ENCODE measurements around the gene GPANK1.

GPANK1 gene

DNA sequence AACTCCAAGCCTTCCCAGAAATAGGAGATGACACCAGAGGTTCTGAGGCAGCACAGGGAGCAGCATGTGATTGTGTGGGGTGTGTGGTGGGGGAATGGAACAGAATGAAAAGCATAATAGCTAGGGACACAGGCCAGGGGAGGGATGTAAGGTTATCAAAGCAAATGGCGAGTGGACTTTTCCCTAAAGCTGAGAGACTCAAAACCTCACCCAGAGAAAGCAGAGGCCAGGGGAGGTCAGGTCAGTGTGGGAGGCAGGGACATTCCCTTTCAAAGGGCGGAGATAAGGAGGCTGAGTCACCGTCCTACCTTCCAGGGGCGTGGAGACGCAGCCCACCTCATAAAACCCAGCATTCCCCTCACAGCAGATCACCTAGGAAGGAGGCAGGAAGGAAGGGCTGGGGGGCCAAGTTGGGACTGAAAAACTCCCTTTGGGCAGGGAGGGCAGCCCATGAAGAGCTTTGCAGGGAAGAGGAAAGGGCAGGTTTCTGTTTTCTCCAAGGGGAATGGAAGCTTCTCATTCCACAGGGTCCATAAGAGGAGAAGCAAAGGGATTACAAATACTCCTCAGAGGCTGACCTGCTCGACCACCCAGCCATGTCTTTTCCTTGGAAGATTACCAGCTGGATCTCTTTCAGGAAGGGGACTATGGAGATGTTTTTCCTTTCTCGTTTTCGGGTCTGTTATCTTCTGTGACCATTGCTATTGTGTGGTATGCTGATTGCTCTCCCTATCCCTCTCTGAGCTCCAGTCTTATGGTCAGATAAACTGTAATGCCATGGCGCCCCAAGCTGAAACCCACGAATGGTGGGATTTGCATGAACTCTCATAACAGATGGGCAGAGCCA lies 25.7 kb upstream of the GPANK1 start:
- DNase-seq, result no peak

DNA sequence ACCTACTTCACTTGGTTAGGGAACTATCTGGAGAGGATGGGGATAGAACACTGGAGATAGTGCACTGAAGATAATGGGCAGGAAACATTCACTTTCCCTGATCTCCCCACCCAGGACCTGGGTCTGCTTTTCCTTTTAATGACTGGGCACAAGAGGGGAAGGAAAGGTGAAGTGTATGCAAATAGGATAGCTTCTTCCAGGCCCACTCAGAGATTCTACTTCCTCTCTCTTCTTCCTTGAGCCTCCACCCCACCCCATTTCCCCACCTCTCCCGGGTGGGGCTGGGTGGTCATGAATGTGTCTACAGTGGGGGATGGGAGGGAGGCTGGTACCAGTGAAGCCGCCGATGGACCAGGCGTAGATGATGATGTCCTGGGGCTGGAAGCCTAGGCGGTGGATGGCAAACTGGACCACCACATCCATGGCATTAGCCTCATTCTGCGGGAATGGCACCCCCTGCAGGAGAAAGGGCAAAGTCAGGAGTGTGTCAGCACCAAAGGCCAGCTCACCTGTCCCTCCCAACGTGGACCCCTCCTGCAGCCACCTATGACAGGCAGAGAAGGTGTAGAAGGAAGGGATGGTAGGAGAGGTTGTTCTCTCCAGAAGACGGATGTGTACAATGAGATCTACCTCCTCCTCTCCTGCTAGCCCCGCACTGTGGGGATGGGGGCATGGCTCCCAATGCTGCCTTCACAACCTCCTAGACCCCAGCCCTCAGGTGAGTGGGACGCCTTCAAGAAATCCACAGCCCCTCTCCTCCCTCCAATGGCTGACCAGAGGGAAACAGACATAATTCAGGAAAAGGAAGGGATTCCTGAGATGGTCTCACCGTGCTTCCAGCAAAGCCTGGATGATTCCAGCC lies 24.7 kb upstream of the GPANK1 start:
- DNase-seq, result no peak

DNA sequence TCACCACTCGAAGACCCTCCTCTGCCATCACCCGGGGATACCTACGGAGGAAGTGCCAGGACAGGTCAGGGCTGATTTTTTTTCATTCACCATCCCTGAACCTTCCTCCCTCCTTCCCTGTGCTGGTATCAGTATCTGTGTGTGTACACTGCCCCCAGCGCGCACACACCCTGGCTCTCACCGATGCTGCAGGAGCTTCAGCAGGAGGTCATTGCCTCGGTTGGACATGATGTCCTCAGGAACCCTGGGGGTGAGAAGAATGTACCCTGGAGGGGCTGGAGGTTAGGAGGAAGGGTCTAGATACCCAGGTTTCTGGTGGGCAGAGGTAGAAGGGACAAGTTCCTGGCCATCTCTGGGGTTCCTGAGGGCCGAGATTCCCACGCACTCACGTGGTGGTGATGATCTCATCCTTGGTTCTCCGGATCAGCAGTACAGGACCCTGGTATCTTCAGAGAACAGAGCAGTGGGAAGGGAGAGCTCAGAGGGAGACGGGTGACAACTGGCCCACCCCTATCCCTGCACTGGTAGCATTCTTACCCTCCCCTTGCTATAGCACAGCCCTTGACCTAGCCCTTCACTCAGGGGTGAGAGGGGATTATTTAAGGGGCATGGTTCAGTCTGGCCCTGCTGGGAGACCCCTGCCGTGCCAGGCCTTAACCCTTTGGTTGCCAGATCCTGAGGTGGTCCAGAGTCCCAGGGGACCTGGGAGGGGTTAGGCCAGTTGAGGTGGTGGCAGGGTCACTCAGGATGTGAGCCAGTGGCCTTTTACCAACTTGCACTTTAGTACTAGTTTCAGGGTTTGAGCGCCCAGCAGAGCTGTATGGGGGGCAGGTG lies 23.3 kb upstream of the GPANK1 start:
- no peak for DNase-seq

DNA sequence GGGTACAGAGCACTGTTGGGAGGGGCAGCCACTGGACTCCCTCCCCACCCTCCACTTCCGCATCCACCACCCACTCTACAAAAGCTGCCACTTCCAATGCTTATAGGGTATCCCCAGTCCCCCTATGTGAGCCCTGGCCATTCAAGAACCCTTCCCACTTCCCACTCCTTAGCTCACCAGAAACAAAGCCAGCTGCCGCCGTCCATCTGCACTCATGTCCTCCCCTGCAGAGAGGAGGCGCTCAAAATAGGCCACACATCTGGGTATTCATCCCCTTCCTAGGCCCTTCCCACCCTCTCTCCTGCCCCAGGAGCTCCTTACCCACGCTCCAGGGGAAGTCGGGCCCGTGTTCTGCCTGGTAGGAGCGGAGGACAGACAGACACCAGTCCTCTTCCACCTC lies 22.5 kb upstream of the GPANK1 start:
- DNase-seq, result no peak

DNA sequence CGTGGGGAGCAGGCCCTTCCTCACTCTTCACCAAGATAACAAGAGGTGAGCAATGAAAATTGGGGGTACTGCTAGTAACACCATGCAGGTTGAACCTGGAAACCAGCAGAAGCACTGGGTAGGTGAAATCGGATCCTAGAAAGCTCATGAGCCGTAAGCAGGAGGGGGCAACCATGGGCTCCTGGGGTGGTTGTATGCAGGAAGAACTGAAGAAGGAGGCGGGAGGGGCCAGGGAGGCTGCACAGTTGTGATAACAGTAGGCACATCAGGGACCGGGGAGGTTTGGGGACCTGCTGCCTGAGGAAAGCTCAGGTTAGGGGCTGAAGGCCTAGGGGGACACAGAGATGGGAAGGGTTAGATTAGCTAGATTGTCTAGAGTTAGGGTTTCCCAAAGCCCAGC lies 21.7 kb upstream of the GPANK1 start:
- DNase-seq, result no peak

DNA sequence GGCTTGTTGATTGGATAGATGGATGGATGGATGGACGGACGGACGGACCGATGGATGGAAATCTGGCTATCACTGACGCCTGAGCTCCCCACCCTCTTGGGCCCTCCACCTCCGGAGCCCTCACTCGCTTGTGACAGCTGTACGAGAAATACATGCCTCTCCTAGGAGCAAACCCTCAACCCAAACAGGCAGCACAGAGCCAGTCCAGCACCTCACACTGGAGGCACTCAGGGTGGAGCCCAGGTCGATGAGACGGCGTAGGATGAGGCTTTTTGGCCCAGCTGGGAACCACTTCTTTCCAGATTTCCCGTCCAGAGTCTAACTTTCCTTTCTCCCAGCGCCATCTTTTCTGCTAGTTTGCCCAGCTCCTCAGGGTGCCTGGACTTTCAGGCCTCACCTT lies 18.8 kb upstream of the GPANK1 start:
- DNase-seq, result no peak

DNA sequence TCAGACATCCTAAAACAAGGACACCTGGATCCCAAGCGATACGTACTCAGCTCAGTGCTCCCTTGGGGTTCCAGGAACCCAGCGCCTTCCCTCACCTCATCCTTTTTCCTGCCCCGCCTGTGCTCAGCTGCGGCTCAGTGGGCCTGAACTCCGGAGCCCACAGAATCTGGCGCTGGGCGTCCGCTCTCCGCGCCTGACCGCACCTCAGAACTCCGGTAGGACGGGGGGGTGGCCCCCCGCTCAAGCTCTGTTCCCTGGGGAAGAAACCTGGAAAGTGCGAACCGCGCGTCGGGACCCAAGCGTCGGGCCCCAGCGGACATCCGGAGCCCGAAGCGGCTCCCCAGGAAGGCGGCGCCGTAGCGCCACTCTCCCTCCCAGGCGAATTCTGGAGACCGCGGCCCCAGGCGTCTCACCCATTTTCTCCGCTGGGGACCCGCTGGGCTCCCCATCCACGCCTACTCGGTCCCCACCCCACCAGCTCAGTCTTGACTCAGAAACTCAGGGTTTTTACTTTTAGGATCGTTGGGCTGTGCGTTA lies 16.4 kb upstream of the GPANK1 start:
- DNase-seq, result peak; percentile 30

DNA sequence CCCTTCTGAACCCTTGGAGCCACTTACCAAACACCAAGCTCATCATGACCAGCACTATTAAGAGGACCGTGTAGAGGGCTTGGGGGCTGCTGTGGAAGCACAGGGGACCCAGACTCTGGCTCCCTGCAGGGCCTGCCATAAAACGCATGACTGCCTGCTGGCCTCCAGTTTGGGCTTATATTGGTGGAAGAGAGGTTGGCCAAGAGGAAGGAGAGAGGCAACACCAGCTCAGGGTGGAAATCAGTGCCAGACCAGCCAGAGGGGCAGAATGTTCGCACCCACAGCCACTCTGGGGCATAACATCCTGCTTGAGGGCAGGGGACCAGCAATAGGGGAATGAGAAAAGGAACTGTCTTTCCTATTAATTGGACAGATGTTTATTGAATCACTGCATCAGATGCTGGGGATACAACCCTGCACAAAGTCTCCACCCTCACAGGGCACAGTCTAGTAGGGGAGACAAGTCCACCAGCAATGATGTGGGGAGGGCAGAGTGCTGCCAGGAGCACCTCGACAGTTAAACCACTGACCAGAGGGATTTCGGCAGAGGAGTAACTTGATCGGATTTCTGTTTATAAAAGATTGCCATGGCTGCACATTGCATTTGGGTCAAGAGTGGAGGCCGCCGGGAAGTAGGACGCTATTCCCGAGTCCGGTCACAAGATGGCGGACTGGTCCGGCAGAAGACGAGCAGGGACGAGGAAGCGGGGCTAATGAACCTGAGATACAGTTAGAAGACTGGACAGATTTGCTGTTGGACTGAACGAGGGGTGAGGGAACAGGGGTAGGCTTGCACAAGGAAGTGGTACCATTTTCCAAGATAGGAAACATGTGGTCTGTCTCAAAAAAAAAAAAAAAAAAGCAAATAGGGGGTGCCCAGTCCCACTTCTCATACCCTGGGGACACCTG lies 15.7 kb upstream of the GPANK1 start, which contains the start of gene LY6G5C:
TSS of gene LY6G5C (minus strand) at position 842 of the 909 bp plus-strand sequence. CDS start at position 148, 694 bp downstream.
- peak; percentile 78 for DNase-seq

DNA sequence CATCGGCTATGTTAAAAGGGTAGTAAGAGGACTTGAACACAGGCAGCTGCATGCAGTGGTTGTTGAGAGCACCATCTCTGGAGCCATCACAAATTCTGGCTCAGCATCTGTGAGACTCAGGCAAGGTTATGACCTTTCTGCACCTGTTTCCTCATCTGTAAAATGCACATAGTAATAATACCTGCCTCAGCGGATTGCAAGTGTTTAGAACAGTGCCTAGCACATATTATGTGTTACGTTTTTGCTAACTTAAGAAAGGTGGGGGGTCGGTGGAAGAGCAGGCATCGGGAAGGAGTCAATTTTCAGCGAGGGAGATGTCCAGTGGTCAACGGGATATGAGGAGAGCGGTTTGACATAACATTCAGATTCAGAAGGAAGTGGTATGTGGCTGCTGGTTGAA lies 13.2 kb upstream of the GPANK1 start:
- DNase-seq, result no peak

DNA sequence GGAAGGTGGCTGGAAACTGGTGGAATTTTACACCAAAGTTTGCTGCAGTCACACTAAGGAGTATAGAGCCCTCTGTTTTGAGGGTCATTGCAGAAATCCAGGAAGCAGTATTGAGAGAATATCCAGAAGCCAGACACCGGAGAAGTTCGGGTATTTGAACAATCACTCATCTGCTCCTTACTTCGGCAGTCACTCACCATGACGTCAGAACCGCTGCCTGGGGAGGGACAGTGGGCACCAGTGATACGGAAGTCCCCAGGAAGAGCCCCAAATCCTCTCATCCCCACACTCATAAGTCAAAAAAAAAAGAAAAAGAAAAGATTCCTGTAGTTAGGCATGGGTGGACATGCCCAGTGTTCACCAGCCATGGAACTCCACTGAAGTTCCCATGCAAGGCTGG lies 12.1 kb upstream of the GPANK1 start:
- DNase-seq, result no peak

DNA sequence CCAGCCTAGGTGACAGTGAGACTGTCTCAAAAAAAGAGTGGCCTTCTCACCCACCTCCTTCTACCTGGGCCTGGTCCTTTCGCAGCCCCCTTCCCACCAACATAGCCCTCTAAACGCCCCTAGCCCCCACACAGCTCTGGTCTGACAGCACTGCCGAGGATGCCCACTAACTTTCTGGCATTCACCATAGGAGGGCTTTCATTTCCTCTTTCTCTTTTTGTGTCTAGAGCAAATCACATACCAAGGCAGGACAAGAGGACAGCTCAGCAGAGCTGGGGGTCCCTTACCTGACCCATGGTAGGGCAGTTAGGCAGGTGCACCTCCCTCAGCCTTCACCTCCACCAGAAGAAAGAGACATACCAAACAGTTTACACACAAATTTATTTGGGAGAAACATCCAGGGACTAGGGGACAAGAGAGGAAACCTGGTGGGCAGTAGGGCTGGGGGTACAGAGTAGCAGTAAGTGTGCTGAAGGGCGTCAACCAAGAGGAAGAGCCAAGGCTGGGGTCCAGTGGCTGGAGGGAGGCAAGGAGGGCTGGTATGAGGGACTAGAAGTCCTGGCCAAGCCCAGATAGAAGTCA lies 11.6 kb upstream of the GPANK1 start:
- no peak for DNase-seq

DNA sequence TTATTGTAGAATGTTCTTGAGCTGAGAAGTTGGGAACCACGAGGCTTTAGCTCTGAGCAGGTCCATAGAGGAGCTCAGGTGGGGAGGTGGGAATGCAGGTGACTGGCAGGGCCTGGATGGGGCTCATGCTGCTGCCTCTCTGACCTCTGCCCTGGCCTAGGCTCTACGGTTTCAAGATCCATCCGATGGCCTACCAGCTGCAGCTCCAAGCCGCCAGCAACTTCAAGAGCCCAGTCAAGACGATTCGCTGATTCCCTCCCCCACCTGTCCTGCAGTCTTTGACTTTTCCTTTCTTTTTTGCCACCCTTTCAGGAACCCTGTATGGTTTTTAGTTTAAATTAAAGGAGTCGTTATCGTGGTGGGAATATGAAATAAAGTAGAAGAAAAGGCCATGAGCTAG lies 4.9 kb upstream of the GPANK1 start, which contains the start of gene LY6G5B:
TSS of gene LY6G5B (plus strand) at position 301 of the 400 bp plus-strand sequence. CDS start 975 bp downstream, outside the sequence.
- DNase-seq, result no peak

DNA sequence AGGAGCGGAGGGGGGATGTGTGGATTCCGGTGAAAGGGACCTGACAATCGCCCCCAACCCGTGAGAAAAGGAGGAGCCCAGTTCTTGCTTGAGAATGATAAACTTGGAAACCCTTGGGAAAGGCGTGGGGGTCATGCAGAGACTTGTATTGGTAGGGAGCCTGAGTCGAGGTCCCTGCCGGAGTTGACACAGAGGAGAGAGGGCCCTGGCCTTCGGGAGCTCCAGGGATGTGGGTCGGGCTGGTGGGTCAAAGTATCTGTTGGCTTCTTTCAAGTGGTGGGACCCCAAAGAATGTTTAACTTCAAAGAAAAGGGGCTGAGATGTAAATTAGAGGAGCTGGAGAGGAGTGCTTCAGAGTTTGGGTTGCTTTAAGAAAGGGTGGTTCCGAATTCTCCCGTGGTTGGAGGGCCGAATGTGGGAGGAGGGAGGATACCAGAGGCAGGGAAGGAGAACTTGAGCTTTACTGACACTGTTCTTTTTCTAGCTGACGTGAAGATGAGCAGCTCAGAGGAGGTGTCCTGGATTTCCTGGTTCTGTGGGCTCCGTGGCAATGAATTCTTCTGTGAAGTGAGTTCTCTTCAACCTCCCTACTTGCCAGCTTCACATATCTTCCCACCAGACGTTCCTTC lies 1.7 kb upstream of the GPANK1 start:
- DNase-seq, result no peak

DNA sequence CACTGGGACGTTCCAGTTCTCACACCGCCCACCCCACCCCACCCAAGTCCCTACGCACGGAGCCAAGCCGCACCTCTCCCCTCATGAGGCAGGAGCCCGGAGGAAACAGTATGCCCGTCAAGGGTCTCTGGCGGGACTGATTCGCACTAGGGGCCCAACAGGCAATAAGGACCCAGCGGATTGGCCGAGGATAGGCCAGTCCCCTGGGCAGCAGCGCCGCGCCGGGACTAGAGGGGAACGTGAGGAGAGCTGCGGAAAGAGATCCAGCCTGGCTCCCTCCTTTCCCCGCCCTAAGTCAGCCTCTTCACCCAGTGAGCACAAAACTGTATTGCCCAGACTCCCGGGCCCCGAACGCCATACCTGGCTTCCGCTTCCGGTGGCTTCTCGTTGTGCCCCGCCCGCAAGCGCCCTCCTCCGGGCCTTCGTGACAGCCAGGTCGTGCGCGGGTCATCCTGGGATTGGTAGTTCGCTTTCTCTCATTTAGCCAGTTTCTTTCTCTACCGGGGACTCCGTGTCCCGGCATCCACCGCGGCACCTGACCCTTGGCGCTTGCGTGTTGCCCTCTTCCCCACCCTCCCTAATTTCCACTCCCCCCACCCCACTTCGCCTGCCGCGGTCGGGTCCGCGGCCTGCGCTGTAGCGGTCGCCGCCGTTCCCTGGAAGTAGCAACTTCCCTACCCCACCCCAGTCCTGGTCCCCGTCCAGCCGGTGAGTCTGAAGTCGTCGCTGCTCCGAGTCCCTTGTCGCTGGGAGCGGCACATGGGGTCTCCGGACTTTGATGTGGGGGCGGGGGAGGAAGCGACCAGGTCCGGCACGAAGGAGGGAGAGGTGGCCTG lies 922 bp upstream of the GPANK1 start, which contains the start of gene CSNK2B:
TSS of gene CSNK2B (plus strand) at position 580 of the 836 bp plus-strand sequence. CDS start 752 bp downstream, outside the sequence.
- peak; percentile 98 for DNase-seq

DNA sequence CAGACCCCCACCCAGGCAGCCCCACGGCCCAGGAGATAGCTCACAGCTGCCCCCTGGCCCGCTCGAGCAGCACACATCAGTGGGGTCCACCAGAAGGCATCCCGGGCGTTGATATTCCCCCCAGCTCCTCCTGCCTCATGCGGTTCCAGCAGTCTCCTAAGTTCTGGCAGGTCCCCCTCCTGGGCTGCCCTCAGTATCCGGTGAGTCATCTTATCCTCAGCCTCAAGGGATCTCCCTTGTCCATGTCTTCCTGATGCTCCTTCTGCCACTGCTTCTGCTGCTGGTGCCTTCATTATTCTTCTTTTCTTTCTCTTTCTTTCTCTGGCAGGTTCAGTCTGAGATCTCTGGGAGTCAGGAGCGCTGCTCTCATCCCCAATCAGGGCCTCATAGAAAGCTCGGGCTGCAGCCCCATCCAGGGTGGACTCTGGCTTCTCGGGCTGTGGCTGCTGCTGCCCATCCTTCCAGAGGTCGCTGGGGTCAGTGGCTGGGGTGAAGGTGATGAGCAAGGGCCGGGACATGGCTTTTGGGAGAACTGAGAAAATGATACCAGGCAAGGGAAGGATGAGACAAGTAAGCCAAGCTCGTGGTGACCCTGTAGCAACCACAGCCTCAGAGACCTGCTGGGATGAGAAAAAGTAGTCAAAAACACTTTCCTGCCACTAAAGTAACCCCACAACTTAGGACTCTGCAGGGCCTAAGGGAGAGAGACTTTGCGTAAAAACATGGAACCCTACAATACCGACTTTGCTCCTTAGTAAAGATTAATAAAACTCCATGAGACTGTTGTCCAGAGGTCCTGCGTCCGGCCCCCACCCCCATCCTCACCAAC lies 622 bp downstream of the GPANK1 start:
- DNase-seq, result no peak

DNA sequence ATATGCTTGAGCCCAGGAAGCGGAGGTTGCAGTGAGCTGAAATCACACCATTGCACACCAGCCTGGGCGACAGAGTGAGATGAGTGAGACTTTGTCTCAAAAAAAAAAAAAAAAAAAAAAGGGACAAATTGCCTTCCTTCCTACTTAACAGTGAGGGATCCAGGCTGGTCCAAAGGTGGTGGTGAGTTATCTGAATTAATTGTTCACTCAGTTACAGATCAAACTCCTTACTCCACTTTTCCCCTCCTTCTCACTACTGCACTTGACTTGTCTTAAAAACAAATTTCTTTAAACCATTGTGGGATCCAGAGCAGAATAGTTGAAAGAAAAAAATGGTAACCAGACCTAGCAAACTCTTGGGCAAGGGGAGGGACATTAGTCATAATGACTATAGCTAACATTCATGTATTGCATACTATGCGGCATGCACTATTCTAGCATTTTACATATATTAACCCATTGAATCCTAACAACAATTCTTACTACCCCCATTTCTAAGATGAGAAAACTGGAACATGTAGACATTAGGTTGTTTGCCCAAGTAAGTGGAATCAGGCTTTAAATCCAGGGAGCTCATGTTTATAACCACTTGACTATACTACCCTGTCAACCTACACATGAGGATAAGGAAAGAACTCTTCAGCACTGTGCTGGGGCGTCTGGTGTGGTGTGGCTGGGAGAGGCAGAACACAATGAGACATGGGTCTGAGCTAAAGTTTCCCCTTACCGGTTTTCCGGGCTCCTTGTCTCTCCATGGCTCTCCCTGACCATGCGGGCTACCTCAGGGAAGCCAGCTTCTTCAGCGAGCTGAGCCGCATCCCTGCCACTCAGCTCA lies 1.5 kb downstream of the GPANK1 start:
- no peak for DNase-seq

DNA sequence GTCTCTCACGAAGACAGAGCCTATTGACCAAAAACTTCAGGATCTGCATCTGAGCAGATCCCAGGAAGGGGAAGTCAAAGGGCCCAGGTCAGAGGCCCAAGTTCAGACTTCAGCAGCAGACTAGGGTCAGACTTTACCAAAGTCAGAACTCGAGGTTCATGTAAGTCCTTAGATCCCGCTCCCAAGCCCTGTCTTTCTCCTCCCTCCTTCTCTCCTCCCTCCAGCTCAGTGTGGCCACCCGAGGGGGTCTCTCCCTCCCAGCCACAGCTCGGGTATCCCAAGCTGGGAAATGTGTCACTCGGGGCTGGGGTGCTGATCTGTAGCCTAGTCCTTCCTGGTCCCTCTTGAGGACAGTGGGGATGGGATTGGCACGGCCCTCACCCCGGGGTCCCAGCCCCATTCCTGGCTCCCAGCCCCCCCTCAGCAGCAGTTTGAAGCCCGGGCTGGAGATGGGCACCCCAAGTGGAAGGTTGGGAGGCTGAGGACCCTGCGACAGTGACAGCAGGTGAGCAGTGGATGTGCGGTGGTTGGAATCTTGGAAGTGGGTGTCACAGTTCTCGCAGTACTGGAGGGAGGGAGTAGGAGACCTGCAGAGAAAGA lies 2.6 kb downstream of the GPANK1 start:
- no peak for DNase-seq
